ENCODE results near the gene ADAMTSL5.
"Not testable (repeated sequence)": the region's sequence is repeated elsewhere in the genome, so short reads cannot be mapped to it uniquely, and the experiment has no call there.

Gene ADAMTSL5

DNA sequence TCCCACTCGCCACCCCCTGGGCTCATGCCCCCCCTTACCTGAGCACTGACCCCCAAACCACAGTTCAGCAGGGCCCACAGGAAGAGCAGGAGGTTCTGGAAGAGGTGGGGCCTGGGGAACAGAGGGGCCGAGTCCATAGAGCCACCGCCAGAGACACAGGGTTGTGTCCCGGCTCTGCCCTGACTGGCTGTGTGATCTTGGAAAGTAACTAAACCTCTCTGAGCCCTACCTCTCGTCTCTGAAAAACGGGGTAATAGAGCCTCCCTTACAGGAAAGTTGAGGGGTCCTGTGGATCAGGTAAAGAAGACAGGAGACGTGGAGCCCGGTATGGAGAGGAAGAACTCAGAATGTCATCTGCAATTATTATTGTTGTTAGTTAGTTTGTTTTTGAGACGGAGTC lies 2.0 kb downstream of the ADAMTSL5 start:
- no peaks in the 10 kb centered on the region for H3K36me3 Mint-ChIP-seq
- H3K9me3 Mint-ChIP-seq (ENCODE audit: low read depth): no peaks in the 10 kb centered on the region
- peak overlapping the region; percentile 46 for H3K4me3 Mint-ChIP-seq
- no peaks in the 10 kb centered on the region for H3K27me3 Mint-ChIP-seq
- H3K27ac Mint-ChIP-seq: no peak overlapping the region
- peaks cover 22% of the 10 kb centered on the region for H3K4me1 Mint-ChIP-seq (ENCODE audit: low read depth)

DNA sequence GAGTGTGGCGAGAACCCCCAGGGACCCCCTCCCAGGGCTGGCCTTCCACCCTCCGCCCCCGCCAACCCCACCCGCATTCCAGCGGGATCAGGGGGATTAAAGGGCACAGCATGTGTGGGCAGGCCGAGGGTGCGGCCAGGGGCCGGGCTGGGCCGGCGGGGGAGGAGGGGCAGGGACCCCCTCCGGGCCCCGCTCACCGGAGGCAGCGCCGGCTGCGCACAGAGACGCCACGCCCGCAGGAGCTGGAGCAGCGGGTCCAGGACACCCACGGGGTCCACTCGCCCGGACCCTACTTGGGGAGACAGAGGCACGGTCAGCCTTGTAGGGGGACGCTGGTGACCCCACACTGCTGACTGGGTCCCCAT lies 2.4 kb downstream of the ADAMTSL5 start:
- Mint-ChIP-seq H3K4me1 (ENCODE audit: low read depth) (peaks cover 24% of the 10 kb centered on the region), H3K36me3 (no peaks in the 10 kb centered on the region), H3K27me3 (no peaks in the 10 kb centered on the region), H3K27ac (no peak overlapping the region), H3K4me3 (no peak overlapping the region), H3K9me3 (ENCODE audit: low read depth) (no peaks in the 10 kb centered on the region)

DNA sequence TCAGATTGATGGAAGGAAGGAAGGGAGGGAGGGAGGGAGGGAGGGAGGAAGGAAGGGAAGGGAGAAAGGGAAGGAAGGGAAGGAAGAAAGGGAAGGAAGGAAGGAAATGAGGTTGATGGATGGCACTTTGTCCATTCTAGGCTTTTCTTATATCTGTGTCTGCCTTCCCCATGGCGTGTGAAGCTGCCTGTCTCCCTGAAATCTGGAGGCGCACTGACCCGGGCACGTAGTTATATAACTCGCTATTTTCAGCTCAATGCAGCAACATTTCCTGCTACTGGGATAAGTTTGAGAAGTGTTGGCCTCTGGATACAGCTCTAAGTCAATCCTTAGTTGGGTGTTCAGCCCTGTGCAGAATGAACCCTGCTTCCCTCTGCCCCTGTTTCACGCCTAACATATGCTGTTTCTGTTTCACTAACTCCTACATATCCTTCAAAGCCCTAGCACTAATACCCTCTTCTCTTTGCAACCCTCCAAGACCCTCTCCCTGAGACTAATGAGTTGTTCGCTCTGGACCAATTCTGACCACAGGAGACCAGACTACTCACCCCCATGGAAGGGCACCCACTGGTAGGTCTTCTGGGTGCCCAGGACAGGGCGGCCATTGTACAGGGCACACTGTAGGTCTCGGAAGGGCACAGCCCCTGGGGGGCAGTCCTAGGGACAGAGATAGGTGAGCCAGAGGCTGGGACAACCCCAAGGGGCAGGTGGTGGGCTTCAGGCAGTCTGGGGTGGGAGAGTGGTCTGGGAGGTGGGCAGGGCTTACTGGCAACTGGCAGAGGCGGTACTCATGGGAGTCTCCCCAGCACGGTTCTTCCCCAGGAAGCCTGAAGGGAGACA lies 3.0 kb downstream of the ADAMTSL5 start:
- H3K27ac Mint-ChIP-seq: no peak overlapping the region
- H3K4me3 Mint-ChIP-seq: no peak overlapping the region
- H3K27me3 Mint-ChIP-seq: no peaks in the 10 kb centered on the region
- H3K9me3 Mint-ChIP-seq (ENCODE audit: low read depth): no peaks in the 10 kb centered on the region
- H3K36me3 Mint-ChIP-seq: no peaks in the 10 kb centered on the region
- H3K4me1 Mint-ChIP-seq (ENCODE audit: low read depth): peaks cover 24% of the 10 kb centered on the region

DNA sequence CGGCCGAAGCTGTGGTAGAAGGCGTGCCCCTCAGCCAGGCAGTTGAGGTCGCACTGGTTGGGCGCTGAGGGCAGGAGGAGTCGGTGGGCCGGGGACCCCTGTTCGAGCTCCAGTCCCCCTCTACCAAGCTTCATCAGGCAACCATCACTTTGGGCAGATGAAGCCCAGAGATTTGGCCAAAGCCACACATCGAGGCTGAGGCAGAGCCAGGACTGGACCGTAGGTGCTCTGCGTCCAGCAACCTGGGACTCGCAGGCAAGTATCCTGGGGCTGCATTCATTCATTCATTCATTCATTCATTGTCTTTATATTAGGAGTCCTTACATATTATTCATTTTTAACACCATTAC lies 4.3 kb downstream of the ADAMTSL5 start:
- Mint-ChIP-seq H3K4me3 (no peak overlapping the region), H3K4me1 (ENCODE audit: low read depth) (peaks cover 27% of the 10 kb centered on the region), H3K27me3 (peaks cover 2% of the 10 kb centered on the region), H3K27ac (no peak overlapping the region), H3K36me3 (no peaks in the 10 kb centered on the region), H3K9me3 (ENCODE audit: low read depth) (no peaks in the 10 kb centered on the region)

DNA sequence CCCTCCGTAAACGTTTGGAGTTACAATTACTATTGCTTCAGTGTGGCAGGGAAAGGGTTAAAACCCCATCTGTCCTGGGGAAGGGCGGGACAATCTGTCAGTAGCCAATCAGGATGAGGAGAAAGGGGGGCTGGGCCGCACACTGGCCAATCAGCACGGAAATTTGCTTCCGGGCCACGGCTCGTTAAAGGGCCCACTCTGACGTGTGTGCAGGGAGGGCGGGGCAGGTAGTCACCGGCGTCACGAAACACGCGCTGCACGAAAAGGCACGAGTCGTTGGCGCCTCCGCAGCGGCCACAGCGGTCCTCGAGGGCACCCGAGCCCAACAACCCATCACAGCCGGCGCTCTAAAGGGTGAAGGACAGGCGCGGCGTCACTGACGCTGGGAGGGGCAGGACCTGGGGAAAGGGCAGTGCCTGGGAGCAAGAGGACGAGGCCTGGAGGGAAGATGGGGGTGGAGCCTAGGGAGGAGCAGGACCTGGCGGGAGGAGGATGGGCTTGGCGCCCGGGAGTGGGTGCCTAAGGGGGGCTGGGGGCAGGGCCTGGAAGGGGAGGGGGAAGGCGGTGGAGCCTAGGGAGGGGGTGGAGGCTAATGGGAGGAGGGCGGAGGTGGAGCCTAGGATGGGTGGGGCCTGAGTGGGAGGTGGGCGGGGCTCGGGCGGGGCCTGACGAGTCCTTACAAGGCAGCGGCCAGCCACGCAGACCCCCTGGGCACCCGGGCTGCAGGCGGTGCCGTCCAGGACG lies 4.9 kb downstream of the ADAMTSL5 start:
- H3K4me3 Mint-ChIP-seq: peak overlapping the region; percentile 89
- H3K27me3 Mint-ChIP-seq: peaks cover 2% of the 10 kb centered on the region
- no peaks in the 10 kb centered on the region for H3K9me3 Mint-ChIP-seq (ENCODE audit: low read depth)
- H3K36me3 Mint-ChIP-seq: no peaks in the 10 kb centered on the region
- peak overlapping the region; percentile 87 for H3K27ac Mint-ChIP-seq
- H3K4me1 Mint-ChIP-seq (ENCODE audit: low read depth): peaks cover 27% of the 10 kb centered on the region

DNA sequence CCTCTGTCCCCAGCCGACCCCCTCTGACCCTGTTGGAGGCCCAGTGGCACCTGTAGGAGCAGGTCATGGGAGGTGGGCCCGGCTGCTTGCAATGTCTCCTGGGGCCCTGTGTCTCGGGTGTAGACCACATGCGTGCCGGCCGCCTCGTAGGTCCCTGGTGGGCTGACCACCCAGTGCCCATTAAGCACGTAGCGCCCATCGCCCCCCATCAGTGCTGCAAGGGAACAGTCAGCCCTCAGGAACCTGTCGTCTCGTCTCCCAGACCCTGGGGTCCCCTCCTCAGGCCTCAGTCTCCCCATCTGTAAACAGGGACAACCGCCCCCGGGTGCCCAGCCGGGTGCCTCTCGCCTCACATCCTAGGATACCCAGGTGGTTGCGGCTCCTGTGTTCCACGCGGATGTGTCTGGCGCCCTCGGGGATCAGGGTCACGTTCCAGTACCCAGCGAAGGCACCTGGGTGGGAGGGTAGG lies 5.6 kb downstream of the ADAMTSL5 start:
- H3K27me3 Mint-ChIP-seq: peaks cover 6% of the 10 kb centered on the region
- H3K4me1 Mint-ChIP-seq (ENCODE audit: low read depth): peaks cover 27% of the 10 kb centered on the region
- no peaks in the 10 kb centered on the region for H3K9me3 Mint-ChIP-seq (ENCODE audit: low read depth)
- H3K27ac Mint-ChIP-seq: no peak overlapping the region
- H3K4me3 Mint-ChIP-seq: no peak overlapping the region
- no peaks in the 10 kb centered on the region for H3K36me3 Mint-ChIP-seq

DNA sequence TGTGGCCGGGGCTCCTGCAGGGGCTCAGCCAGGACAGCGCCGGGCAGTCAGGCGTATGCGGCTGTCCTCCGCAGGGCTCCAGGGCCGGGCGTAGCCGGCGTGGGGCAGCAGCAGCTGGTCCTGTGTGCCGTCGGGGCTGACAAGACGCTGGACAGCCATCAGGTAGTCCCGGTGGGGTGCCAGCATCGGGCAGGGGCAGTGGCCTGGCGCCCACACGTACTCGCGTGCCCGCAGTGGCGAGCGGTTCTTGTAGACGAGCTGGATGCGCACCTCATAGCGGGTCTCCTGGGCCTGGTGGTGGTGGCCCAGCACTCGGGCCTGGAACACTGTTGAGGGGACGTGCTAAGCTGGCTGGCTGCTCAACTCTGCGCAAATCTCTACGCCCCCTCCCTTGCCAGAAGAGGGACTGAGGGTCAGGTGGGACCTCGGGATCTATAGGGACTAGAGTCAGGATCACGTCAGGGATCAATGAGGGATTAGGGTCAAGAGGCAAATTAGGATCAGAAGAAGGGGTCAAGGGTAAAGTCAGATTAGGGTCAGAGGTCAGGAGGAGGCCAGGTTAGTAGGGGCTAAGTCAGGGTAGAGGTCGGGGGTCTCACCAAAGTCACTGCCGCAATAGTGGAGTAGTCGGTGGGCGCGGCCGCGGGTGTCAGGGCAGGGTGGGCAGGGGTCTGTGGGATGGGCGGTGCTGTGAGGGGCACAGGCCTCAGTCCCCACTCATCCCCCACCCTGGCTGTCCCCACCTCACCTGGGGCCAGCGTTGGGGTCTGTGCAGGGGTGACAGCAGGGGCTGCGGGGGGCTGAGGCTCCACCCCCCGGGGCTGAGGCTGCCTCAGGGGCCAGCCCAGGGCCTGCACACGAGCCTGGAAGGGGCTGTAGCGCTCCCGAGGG lies 6.6 kb downstream of the ADAMTSL5 start:
- H3K36me3 Mint-ChIP-seq: no peaks in the 10 kb centered on the region
- H3K9me3 Mint-ChIP-seq (ENCODE audit: low read depth): no peaks in the 10 kb centered on the region
- peaks cover 26% of the 10 kb centered on the region for H3K4me1 Mint-ChIP-seq (ENCODE audit: low read depth)
- H3K27me3 Mint-ChIP-seq: peaks cover 6% of the 10 kb centered on the region
- H3K27ac Mint-ChIP-seq: no peak overlapping the region
- no peak overlapping the region for H3K4me3 Mint-ChIP-seq

DNA sequence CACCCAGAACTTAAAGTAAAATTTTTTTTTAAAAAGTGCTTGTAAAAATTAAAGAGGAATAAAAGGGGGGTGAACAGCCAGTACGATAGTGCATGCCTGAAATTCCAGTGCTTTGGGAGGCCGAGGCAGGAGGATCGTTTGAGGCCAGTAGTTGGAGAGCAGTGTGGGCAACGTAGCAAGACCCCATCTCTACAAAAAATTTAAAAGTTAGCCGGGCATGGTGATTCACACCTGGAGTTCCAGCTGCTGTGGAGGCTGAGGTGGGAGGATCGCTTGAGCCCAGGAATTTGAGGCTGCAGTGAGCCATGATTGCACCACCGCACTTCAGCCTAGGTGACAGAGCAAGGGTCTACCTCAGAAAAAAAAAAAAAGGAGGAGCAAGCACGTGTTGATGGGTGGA lies 7.8 kb downstream of the ADAMTSL5 start:
- Mint-ChIP-seq H3K4me3 (no peak overlapping the region), H3K27me3 (peaks cover 6% of the 10 kb centered on the region), H3K4me1 (ENCODE audit: low read depth) (peaks cover 20% of the 10 kb centered on the region), H3K36me3 (no peaks in the 10 kb centered on the region), H3K9me3 (ENCODE audit: low read depth) (no peaks in the 10 kb centered on the region), H3K27ac (no peak overlapping the region)

DNA sequence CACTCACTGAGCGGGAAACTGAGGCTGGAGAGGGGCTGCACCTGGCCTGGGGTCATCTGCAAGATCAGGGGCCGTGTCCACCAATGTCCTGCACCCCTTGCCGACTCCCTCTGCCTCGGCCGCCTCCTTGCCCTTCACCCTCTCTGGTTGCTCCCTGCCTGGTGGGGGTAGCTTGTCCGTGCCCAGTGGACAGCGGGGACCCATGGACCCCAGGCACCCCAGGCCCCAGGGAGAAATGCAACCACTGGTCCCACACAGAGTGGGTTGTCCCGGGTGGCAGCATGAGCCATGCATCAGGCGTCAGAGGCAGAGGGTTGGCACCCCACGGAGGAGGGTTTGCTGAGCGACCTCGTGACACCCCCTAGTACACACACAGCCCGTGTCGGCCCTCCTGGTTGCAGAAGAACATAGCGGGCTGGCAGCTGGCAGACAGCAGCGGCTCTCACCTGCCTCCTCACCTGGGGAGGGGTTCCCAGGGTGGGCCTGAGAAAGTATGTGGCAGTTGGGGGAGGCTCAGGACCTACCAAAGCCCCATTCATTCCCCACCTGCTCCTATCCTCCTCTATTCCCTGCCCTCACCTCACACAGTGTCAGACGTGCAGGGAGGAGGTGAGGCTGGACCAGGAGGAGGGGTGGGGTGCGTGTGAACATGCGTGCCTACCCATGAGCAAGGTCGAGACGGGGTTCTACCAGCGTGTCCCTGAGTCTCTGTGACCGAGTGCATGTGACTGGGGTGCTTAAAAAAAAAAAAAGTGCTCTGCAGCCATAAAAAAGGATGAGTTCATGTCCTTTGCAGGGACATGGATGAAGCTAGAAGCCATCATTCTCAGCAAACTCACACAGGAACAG lies 8.7 kb downstream of the ADAMTSL5 start:
- H3K4me3 Mint-ChIP-seq: no peak overlapping the region
- H3K4me1 Mint-ChIP-seq (ENCODE audit: low read depth): peaks cover 17% of the 10 kb centered on the region
- peaks cover 6% of the 10 kb centered on the region for H3K27me3 Mint-ChIP-seq
- no peaks in the 10 kb centered on the region for H3K9me3 Mint-ChIP-seq (ENCODE audit: low read depth)
- H3K36me3 Mint-ChIP-seq: no peaks in the 10 kb centered on the region
- H3K27ac Mint-ChIP-seq: no peak overlapping the region

DNA sequence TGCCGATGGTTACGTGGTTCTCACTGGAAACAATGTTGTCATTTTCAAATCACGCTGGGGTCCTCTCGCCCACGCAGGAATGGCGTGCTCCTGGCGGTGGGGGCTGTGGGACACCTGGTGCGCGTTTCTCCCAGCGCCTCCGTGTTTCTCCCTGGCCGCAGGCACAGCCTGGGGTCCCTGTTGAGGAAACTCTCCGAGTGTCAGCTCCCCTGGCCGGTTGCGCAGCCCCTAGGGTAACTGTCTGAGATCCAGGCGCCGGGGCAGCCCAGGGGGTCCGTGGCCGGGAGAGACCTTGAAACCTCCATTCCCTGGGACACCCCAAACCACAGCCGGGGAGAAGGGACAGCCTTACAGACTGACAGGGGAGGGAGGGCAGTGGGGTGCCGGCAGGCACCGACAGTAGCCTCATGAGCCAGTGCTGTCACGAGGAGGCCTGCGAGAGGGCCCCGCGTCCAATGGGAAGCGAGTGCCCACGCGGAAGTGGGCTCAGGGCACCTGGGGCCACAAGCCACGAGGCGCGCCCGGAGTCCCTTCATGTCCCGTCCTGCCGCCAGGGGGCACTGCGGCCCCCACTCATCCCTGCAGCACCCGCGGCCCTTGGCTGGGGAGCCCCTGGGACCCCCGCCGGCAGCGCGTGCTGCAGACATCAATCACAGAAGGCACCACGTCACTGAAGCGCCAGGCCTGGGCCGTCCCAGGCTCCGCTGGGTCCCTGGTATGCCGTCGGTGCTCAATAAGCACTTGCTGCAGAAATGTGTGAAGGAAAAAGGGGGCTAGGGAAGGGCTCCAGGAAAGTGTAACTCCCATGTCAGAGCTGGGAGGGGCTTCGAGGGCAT lies 9.5 kb downstream of the ADAMTSL5 start:
- Mint-ChIP-seq H3K4me1 (ENCODE audit: low read depth) (peaks cover 14% of the 10 kb centered on the region), H3K27me3 (peaks cover 6% of the 10 kb centered on the region), H3K9me3 (ENCODE audit: low read depth) (no peaks in the 10 kb centered on the region), H3K4me3 (no peak overlapping the region), H3K27ac (no peak overlapping the region), H3K36me3 (no peaks in the 10 kb centered on the region)

DNA sequence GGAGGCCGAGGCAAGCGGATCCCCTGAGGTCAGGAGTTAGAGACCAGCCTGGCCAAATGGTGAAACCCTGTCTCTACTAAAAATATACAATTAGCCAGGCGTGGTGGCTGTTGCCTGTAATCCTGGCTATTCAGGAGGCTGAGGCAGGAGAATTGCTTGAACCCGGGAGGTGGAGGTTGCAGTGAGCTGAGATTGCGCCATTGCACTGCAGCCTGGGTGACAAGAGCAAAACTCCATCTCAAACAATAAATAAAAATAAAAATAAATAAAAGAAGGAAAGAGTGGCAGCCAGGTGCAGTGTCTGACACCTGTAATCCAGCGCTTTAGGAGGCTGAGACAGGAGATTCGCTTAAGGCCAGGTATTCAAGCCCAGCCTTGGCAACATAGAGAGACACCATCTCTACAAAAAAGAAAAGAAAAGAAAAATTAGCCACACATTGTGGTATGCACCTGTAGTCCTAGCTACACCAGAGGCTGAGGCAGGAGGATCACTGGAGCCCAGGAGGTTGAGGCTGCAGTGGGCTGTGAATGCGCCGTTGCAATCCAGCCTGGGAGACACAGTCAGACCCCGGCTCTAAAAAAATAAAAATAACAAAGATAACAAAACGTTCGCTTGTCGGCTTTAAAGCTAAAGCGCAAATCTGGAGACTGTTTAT lies 10.3 kb downstream of the ADAMTSL5 start:
- Mint-ChIP-seq H3K27ac (no peak overlapping the region), H3K9me3 (ENCODE audit: low read depth) (no peaks in the 10 kb centered on the region), H3K4me3 (no peak overlapping the region), H3K27me3 (peaks cover 6% of the 10 kb centered on the region), H3K36me3 (no peaks in the 10 kb centered on the region), H3K4me1 (ENCODE audit: low read depth) (peaks cover 9% of the 10 kb centered on the region)

DNA sequence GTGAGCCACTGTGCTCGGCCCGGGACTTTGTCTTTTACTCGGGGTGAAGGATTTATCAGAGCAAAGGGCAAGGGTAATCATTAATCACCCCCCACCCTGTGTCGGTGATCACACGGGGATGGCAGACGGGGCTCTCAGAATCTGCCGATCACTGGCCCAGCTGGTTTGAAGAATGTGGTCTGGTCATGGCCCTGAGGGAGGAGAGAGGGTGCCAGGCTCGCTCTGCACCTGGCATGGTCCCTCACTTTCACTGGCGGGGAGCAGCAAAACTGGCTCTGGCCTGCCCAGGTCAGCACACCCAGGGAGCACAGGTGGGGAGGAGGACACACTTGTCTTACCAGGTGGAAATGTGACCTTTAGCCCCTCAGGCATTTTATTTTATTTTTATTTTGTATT lies 11.6 kb downstream of the ADAMTSL5 start:
- Mint-ChIP-seq H3K27me3 (peaks cover 6% of the 10 kb centered on the region), H3K27ac (no peak overlapping the region), H3K4me1 (ENCODE audit: low read depth) (peaks cover 8% of the 10 kb centered on the region), H3K9me3 (ENCODE audit: low read depth) (no peaks in the 10 kb centered on the region), H3K36me3 (no peaks in the 10 kb centered on the region), H3K4me3 (no peak overlapping the region)

DNA sequence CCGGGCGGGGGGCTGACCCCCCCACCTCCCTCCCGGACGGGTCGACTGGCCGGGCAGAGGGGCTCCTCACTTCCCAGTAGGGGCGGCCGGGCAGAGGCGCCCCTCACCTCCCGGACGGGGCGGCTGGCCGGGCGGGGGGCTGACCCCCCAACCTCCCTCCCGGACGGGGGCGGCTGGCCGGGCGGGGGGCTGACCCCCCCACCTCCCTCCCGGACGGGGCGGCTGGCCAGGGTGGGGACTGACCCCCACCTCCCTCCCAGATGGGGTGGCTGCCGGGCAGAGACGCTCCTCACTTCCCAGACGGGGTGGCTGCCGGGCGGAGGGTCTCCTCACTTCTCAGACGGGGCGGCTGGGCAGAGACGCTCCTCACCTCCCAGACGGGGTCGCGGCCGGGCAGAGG lies 13.6 kb downstream of the ADAMTSL5 start:
- not testable (repeated sequence) for H3K36me3 Mint-ChIP-seq; H3K27ac Mint-ChIP-seq; H3K4me3 Mint-ChIP-seq; H3K4me1 Mint-ChIP-seq (ENCODE audit: low read depth); H3K27me3 Mint-ChIP-seq; H3K9me3 Mint-ChIP-seq (ENCODE audit: low read depth)
